GM12864 (cell line): ENCODE measurements around the gene GPR65.

Experiments
- DNase-seq: peaks from one replicate; pipeline ENCODE4 v3.0.0-alpha.2; 2011; ENCODE audit warnings: low read depth
- H3K4me3 ChIP-seq: 2 replicates; pipeline ENCODE4 v1.5.1; 2011; ENCODE audit warnings: mild to moderate bottlenecking, low read depth, low read length, control low read depth
- CTCF ChIP-seq: IDR thresholded peaks from 2 replicates; pipeline ENCODE4 v1.5.1; 2011; ENCODE audit warnings: low read depth, mild to moderate bottlenecking, moderate library complexity, low read length, control low read depth, inconsistent platforms; ENCODE audit errors: missing control alignments

GPR65 gene

DNA sequence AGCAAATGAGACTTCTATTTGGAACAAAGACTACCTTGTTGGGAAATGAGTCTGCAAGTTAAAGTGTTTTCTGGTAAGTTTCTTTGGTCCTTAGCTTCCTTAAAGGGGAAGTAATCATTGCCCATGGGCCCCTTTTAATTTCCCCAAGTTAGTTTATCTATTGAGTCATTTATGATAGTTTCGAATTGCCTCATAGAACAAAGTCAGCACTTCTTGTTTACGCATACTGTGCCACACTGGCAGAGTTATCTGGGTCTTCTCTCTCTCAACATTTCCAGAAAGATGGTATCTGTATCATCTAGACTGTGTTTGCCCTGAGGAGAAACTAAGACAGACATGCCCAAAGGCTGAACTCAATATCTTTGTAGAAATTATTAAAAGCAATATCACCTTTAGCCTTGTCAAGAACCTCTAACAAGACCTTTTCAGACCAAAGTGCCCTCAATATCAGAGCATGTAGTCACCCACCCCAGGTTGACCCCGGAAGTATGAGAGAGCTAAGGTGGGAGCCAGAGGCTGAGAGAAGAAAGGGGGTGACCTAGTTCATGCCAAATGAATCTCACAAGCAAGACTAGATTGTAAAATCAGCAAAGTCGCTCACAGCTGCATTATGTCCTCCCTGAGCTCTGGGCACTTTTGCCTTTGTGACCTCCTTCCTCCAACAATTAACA, 40.0 kb downstream of the GPR65 start:
- TF ChIP-seq CTCF: no peak
- no peak overlapping the region for H3K4me3 ChIP-seq
- no peak for DNase-seq

DNA sequence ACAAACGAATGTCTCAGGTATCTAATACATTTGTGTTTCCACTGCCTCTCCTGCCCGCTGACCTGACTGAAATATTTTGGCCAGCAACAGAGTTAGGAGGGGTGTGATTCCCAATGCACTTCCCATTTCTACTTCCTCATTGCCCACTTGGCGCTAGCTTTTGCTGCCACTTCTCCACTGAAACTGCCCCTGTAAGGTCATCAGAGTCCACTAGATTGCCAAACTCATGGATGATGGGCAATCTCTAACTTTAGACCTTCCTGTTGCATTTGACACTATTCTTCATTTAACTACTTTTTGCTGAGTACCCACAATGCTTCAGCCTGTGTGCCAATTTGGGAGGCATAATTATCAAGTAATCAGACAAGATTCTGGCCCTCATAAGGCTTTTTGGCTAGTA, 40.8 kb downstream of the GPR65 start:
- H3K4me3 ChIP-seq: no peak overlapping the region
- TF ChIP-seq CTCF: no peak
- DNase-seq: no peak

DNA sequence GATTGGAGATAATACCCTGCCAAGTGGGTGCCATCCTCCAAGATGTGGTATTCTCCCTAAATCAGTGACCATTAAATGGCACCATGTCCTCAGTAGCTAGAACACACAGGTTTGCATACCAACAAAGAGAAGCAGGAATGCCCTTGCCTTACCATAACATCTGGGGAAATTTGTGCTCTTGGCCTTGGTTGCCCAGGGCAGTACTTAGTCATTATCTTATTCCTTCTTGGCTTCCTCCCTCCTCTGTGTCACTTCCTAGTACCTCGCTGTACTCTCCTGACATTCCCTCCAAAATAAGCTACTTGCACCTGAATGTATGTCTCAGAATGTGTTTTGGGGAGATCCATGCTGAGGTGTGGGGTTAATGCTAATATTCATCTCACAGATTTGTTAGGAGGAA, 43.4 kb downstream of the GPR65 start:
- H3K4me3 ChIP-seq: no peak overlapping the region
- no peak for TF ChIP-seq CTCF
- no peak for DNase-seq

GRCh38 chr14:88049266-88049665, 44.3 kb downstream of the GPR65 start:
- TF ChIP-seq CTCF: no peak
- no peak for DNase-seq
- no peak overlapping the region for H3K4me3 ChIP-seq

- no peak overlapping the region for H3K4me3 ChIP-seq
- TF ChIP-seq CTCF: no peak
- no peak for DNase-seq
These were observed 45.0 kb downstream of the GPR65 start for GRCh38 chr14:88049936-88050335.

DNA sequence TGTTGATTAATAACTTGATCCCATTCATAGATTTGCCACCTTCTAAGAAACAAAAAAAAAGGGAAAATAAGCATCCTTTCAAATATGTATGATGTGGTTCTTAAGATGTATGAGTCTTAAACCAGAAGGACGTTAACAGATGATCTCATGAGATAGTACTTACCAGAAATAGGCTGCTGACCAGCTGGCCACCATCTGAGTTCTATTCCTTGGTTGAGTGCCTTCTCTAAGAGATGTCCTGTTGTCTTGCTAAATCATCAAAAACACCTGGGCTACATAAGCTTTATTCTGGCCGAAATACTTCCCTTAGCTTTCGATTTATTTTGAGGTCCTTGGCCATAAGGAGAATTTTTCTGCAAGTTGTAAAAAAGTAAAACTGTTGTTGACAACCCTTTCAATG, 55.6 kb downstream of the GPR65 start:
- no peak for DNase-seq
- TF ChIP-seq CTCF: no peak
- H3K4me3 ChIP-seq: no peak overlapping the region

DNA sequence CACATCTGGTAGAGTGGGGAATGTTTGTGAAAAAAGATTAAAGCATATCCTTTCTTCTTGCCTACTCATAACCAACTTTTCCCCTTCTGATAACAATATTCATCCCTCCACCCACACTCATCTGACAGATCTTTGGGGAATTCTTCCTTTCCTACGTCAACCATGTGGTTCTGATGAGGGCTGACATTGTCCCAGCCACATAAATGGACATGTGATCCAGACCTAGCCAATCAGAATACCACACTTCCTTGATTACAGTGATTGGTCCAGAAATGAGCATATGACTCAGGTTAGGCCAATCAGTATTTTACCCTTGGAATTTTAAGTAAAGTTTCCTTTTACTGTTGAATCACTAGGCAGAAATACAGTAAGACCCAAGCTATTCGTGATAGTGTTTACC, 58.9 kb downstream of the GPR65 start:
- no peak for TF ChIP-seq CTCF
- DNase-seq: no peak
- no peak overlapping the region for H3K4me3 ChIP-seq
